NCI-H524 (cell line): ENCODE measurements around the gene CFAP46.

Experiments used
- DNase-seq, 2 experiments: peaks; one replicate each; lab custom pipeline; 2025; lab: John Stamatoyannopoulos, UW

CFAP46 gene

DNA sequence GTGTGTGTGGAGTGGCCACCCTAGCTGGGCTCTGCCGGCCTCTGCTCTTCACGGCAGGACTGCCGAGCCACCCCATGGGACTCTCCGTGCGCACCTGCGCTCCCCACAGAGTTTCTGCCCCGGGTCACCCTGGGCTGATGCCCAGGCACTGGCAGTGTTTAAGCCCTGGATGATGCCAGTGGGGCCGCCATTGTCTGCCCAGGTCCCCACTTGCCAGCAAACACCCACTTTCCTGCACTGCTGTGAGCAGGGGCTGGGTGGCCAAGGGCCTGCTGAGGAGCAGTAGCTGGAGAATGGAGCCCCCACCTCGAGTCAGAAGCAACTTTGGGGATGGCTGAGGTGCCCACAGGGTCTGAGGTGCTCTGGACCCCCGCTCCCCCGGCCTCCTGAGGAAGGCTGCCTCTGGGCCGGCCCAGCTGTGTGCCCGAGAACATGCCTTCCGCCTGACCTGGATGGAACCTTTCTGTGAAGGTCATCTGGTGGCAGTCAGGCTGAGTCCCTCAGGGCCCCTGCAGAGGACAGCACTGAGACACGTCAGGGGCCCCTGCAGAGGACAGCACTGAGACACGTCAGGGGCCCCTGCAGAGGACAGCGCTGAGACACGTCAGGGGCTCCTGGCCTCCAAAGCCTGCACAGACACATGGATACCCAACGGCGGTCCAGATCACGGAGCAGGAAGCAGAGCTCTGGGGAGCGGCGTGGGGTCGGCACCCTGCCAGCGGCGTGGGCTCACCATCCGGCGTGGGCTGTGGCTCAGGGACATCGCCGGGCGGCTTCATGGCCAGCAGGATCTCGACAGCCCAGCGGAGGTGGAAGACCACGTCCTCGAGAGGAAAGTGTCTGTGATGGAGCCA lies 62.0 kb downstream of the CFAP46 start:
- no peak for DNase-seq

DNA sequence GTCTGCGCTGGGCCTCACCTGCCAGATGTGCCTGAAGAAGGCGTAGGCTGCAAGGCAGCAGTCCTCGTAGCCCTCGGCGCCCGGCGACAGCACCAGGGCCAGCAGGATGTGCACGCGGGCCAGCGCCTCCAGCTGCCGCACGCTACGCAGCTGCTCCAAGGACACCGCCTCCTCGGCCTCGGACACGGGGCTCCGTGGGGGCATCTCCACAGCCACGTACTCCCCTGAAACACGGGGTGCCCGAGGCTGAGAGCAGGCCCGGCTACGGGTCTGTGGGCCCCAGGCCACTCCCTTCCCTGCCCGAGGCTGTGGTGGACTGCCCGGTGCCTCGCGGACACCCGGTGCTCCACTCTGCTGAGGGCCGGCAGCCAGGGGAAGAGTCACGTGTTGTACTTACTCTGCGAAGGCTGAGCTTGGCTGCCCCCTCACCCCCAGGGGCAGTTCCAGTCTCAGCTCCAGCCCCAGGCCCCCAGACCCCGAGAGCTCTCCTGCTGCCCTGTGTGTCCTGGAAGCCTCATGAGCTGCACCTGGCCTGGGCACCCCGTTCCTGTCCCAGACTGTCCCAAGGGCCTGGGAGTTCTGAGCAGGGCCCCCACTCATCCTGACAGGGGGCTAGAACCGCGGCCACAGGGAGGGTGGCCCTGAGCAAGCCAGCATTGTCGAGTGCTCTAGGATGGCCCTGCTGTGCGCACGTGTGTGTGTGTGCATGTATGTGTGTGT lies 62.8 kb downstream of the CFAP46 start:
- DNase-seq, result no peak

DNA sequence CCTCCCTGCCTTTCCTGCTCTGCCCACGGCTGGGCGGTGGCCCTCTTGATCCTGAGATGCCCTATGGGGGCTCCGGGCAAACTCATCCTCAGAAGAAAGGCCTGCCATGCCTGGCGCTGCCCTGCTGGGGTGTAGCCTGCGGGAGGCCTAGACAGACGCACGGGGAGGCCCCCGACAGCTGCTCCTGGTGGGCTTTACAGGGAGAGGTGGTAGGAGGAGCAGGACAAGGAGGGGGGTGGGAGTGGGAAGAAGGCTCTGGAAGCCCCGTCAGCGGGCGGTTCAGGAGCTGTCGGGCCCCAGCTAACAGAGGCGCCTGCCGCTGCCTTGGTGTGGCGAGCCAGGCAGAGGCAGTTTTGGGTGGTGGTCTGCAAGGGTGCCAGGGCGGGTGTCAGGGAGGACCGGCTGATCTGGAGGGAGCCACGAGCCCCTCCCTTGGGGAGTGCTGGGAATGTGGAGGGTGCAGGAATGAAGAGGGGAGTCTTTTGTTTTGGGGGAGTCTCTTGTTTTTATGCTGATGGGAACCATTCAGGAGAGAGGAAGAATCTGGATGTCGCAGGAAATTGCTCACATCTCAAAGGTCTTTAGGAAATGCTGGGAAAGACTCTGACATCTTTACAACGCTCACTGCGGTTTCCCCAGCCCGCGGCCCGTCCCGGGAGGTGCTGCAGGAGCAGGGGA lies 63.5 kb downstream of the CFAP46 start:
- DNase-seq, result no peak

DNA sequence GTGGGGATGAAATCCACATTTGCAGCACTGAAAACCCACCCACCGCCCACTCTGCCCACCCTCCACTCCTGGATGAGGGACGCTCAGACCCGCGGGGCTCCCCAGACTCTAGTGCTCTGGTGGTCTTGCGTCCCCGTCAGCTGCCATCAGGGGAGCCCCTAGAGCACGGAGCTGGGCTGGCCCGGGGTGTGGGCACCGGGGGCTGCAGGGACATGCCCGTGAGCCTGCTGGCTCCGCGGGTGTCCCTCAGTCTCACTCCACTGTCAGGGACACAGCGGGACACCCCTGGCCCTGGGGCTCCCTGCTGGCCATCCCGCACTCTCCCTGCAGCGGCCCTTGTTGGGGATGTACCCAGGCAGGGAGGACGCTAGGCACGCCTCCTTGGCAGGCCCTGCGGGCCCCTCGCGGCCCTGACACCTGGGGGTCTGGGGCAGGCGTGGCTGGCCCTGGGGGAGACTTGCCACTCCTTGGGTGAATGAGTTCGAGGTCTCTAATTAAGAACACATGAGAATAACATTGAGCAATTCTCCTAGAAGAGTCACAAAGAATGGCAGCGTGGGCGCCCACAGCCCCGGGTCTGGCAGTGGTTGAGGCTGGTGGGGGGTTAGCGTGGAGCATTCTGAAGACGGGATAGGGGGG lies 64.2 kb downstream of the CFAP46 start:
- DNase-seq, result no peak

DNA sequence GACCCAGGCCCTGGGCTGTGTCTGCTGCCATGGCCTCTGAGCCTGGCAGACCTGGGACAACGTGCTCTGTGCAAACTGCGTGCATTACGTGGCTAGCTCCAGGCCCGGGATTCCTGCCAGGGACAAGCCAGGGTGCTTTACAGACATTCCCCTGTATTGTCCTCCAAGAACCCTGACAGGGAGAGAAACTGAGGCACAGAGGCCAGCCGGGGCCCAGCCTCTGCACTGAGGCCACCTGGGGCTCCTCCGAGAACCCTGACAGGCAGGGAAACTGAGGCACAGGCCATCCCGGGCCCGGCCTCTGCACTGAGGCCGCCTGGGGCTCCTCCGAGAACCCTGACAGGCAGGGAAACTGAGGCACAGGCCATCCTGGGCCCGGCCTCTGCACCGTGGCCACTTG lies 64.9 kb downstream of the CFAP46 start:
- DNase-seq, result no peak

DNA sequence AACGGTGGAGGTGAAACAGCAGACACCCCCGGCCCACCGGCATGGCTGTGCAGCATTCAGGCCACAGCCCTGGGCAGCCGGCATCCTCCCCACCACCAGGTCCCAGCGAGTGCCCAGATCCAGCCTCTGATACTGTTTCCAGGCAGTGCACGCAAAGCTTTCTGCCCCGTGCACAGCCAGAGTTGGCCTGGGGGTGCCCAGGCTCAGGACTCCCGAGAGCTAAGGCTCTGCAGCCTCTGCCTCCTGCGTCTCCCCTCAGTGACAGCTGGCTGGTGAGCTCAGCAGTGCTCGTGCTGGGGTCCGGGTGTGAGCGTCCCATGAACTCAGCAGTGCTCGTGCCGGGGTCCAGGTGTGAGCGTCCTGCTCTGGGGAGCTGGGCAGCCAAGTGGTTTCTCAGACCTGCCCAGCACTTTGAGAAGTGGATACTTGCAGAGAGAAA lies 65.4 kb downstream of the CFAP46 start:
- no peak for DNase-seq

DNA sequence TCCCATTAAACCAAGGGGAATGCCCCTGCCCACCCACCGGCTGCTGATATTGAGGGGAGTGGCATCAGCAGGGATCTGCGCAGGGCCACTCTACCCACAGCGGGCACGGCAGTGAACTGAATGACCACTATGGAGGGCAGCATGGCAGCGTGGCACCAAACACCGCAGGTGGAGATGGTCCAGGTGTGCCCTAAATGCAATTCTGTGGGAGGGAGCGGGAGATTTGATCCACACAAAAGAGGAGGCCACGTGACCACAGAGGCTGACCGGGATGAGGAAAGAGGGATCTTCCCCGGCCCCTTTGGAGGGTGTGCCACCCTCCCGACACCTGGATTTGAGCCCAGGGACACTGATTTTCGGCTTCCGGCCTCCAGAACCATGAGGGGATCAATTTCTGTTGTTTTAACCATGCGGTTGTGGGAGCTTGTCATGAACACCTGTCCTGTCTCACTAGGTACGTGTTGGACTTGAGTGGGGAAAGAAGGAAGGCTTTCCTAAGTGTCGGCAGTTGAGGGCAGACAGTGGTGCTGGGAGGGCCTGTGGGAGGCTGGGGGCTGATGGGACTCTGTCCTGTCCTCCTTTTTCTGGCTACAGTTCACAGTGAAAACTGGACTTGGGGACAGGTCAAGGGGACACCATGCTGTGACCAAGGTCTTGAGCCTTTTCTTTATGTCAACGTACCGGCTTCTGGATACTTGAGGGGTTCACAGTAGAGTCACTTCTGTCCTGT lies 66.1 kb downstream of the CFAP46 start:
- DNase-seq, result no peak

DNA sequence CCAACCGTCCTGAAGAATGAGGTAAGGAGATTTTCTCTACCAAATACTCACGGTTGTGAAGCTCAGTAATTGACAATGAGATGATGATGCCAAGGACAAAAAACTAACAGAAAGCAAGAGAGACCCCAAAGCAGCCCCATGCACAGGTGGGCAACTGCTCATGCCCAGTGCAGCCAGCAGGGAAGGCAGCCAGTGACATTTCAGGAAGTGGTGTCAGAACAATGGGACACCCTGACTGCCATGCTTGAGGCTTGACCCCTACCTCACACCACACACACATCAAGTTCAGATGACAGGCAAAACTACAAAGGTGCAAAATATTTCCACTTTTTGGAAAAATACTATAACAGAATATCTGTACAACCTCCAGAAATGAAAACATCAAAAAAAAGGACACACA lies 66.9 kb downstream of the CFAP46 start:
- DNase-seq, result no peak

DNA sequence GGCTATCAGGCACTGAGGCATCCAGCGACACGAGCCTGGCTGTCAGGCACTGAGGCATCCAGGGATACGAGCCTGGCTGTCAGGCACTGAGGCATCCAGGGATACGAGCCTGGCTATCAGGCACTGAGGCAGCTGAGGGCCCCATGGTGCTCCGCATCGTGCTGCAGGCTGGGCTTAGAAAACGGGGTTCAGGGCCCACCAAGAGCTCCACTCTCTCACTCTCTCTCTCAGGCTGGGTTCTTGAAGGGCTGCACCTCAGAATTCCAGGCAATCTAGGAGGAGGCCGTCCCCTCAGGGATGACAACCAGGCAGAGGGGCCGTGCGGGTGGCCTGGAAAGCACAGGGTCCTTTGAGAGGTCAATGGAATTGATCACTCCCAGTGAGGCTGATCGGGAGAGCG lies 69.0 kb downstream of the CFAP46 start:
- DNase-seq, result no peak

DNA sequence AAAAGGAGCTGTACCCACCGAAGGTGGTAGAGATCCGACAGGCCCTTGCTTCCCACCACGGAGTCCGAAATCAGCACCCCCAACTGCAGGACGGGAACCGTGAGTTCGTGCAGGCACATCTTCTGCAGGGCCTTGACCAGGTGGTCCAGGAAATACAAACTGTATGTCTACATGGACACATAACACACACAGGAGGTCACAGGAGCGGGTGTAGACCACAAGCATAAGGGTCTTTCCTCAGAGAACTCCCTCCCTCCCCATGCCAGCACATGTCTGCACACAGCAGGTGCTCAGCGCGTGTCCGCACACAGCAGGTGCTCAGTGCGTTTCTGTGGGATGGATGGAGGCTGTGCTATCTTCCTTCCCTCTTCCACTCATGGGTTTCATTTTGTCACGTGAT lies 69.7 kb downstream of the CFAP46 start:
- no peak for DNase-seq

DNA sequence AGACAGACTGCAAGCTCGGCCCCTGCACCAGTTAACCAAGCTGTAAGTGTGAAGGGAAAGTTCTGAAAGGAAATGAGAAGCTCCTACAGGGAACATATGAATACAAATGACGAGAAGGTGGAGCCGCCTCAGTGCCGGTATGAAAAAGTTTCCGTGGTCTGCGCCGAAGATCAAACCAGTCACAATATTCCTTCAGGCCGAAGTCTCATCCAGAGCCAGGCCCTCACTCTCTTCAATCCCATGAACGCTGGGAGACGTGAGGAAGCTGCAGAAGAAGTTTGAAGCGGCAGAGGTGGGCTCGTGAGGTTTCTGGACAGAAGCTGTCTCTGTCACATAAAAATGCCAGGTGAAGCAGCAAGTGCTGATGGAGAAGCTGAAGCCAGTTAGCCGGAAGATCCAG lies 71.9 kb downstream of the CFAP46 start:
- DNase-seq, result no peak

DNA sequence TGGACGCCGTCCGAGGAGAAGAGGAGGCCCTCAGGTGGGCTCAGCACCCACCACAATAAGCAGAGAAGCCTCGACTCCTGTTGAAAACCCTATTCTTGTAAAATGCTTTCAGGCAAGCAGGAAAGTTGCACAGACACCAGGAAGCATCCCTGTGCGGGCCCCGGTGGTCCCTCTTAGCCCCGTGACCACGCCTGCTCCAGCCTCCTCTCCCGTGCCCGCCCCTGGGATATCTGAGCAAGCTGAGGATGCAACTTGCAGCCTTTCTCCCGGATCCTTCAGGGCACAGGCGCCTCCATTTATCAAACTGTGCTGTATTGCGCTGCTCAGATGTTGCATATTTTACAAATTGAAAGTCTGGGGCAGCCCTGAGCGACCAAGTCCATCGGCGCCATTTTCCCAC lies 72.7 kb downstream of the CFAP46 start:
- DNase-seq, result no peak

DNA sequence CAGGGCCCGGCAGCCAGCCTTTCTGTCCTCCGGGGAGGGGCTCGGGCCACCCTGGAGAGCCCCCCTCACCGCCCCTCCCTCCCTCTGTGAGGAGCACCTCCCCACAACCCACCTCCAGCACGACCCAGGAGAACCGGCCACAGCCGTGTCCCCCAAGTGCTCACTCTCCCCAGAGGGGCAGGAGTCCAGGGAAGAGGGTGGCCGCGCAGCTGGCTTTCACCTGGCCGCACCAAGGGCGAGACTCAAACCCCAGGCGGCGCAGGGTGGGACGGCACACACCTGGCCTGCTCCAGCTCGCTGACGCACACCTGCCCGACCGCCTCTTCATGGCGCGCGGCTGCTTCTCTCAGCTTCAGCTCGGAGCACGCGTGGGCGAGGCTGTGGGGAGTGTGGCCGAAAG lies 73.4 kb downstream of the CFAP46 start:
- no peak for DNase-seq

DNA sequence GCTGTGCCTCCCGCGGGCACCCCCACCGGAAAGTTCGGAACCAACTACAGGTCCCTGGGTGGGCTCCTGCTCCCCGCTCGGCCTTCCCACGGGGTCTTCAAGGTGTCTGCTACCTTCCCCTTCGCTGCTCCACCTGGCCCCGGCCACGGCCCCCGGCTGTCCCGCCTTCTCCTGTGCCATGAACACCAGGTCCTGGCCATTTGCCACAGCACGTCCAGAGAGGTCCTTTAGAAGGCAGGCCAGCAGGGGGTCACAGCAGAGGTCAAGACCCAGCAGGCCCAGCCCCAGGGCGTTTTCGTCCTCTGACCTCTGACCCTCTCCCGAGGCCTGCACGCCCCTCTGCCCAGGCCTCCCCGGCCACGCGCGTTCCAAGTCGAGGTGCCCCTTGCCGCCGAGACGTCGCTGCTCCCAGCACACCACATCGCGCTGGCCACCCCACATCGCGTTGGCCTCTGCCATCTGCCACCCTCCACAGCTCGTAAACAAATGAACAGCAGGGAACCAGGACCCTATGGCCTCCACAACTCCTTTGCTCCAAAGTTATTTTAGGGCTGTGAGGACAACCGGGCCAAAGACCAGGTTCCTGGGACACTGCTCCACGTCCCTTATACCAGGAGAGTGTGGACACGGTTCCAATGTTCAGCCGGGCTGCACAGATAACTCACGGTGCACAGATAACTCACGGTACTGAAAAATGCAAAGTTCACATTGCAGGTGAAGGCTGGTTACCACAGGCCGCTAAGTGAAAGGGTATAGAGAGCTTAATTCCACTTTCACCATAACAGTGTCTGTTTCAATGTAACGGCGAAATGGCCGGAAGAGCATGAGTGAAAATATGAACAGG lies 74.3 kb downstream of the CFAP46 start:
- no peak for DNase-seq

DNA sequence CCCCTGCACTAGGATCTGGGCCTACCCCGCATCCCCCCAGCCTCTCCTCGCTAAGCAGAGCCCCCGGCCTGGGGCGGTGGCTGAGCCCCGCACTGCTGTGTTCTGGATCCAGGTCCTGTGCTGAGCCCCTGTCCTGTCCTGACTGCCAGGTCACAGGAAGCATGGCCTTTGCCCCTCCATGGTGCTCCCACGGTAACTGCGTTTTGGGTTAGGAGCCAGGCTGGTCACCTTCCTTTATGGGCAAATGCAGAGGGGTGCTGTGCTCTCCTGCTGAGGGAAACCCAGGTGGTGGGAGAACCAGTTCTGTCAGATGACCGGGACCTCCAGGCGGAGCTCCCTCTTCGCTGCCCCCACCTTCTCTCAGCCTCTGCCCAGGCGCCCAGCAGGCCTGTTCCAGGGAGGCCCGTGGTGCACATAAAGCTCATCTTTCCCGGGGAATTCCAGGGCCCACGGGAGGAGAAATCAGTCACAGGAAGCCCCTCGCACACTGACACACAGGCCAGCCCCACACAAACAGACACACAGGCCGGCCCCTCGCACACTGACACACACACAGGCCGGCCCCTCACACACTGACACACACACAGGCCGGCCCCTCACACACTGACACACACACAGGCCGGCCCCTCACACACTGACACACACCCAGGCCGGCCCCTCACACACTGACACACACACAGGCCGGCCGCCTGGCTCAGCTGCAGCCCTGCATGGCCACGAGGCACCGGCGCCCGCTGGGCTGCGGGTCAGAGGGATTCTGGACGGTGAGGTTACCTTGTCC lies 75.6 kb downstream of the CFAP46 start:
- DNase-seq, result no peak

DNA sequence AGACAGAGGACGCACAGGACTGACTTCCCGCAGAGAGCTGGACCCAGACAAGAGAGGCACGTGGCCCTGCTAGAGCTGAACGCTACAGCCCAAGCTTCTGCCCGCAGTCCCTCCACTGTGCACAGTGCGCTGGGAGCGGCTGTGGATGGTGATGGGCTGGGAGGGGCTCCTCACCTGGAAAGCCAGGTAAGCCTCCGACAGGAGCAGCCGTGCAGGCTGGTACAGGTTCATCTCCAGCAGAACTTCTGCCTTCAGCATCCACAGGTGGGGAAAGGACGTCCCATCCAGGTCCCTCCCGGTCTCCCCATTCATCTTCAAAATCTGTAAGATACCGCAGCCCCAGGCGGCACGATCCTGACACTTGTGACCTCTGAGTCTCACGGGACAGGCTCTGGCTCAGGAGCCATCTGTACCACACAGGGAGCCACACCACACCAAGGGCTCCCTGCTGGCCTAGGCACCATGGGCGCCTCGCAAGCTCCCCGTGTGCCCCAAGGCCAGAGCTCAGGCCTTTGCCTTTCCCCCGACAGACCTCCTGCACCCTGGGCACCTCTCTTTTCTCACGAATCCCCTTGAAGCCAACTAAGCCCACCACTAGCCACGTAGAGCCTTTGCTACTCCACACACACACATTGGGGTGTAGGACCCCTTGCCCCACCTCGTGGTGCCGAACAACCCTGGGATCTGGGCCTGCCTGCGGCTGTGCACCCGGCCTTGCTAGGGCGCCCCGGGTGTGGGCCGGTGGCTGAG lies 76.3 kb downstream of the CFAP46 start:
- DNase-seq, result no peak

DNA sequence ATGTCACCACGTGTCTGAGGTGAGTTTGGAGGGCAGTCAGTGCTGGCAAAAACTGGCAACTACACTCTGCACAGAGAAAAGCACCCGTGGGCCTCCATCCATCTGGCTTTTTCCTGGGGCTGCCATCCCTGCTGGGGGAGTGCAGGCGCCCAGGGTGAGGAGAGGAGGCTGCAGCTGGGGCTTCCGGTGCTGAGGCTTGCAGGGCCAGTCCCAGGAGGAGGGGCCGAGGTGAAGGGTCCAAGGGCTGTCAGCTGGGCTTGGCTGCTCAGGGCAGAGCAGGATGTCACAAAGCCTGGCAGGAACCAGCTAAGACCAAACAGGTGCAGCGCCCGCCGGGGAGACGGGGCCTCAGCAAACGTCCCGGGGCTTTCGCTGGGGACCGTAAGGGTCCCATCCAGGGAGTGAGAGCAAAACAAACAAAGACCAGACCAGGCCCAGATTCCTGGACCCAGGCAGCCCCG lies 77.2 kb downstream of the CFAP46 start:
- DNase-seq, result no peak

DNA sequence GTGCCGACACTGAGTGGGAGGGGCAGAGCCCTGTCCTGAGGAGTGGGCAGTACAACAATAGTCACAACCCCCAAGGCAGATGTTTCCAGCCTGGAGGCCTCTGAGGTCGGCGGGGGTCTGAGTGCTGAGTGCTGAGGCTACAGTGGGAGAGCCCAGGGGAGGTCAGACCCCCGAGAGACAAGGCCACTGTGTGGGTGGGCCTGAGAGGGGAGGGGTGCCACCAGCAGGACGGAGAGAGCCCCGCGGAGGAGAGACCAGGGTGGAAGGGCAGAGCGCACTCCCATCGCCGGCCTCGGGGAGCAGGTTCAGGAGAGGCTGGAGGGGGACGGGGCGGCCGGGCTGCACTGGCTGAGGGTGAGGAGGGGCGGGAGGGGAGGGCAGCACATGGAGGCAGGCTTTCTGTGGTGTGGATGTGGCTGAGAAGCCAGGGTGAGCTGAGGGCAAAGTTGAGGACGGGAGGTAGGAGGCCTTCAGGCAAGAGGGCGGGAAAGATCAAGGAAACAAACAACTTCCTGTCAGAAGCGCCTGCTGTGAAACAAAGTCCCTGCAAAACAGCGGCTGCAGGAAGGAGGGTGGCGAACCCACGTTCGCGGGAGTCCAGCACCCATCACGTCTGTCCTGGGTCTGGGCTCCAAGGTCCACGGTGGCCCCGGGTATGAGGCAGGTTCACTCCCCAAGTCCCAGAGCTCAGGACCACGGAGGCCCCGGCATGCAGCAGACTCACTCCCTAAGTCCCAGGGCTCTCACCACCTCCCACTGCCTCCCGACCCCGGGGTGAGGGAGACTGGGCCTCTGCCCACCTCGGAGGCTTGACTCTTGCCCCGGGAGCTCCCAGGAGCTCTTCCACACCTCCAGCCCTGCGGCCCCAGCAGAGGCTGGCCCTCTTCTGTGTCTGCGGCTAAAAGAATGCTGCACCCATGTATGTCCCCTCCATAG lies 79.6 kb downstream of the CFAP46 start:
- DNase-seq, result no peak
